ENCODE measurements around the gene YPEL3. TPM values are rescaled to one million over a fixed set of nuclear protein-coding genes. Genes with fewer than 3 reads are reported as not detected.

YPEL3 gene
- total RNA-seq, 1 donor from 2014 or later = 61.5 TPM

GRCh38 chr16:30082545-30083090 lies 13.4 kb downstream of the YPEL3 start:
- DNase-seq (ENCODE audit: missing footprints) (no peak), ATAC-seq (no peak)
- intact Hi-C loops (cut with DNase I) = no loop called here

- ATAC-seq (no peak), DNase-seq (ENCODE audit: missing footprints) (no peak)
- intact Hi-C loops (cut with DNase I) = no loop called here
Measured at GRCh38 chr16:30079480-30079879, 16.5 kb downstream of the YPEL3 start.

GRCh38 chr16:30078744-30079143 lies 17.3 kb downstream of the YPEL3 start:
- ATAC-seq (no peak), DNase-seq (ENCODE audit: missing footprints) (no peak)
- intact Hi-C loops (cut with DNase I) = no loop called here

- intact Hi-C loops (cut with DNase I) = loop anchor here (2.0 kb wide), 1 partner anchor 13 kb away; the partner anchor contains the start of gene TBX6
- no peak for DNase-seq (ENCODE audit: missing footprints)
Measured at GRCh38 chr16:30077656-30078055, 18.4 kb downstream of the YPEL3 start.

GRCh38 chr16:30076276-30076791 lies 19.7 kb downstream of the YPEL3 start:
- DNase-seq (ENCODE audit: missing footprints) (no peak), ATAC-seq (peak; percentile 15)
- intact Hi-C loops (cut with DNase I) = loop anchor here (2.0 kb wide), 1 partner anchor 14 kb away; the partner anchor contains the start of gene TBX6

More at GRCh38 chr16:30077656-30078055, 18.4 kb downstream of the YPEL3 start:
- ATAC-seq = no peak

GRCh38 chr16:30075503-30076275 lies 20.3 kb downstream of the YPEL3 start, which contains the start of gene PPP4C:
TSS of gene PPP4C (plus strand) at chr16:30075994. CDS start at chr16:30076378, 384 bp downstream.
- DNase-seq (ENCODE audit: missing footprints) (peak; percentile 97), ATAC-seq (peak; percentile 90)
- intact Hi-C loops (cut with DNase I) = loop anchor here (2.0 kb wide), 1 partner anchor 15 kb away; the partner anchor contains the start of gene TBX6

GRCh38 chr16:30070490-30070889 lies 25.5 kb downstream of the YPEL3 start:
- DNase-seq (ENCODE audit: missing footprints) (no peak), ATAC-seq (no peak)
- intact Hi-C loops (cut with DNase I) = no loop called here

- DNase-seq (ENCODE audit: missing footprints) = no peak
- intact Hi-C loops (cut with DNase I) = loop anchor here (5.0 kb wide), 1 partner anchor 263 kb away; the partner anchor contains the start of gene MAZ
- ATAC-seq = no peak
Measured at GRCh38 chr16:30069611-30070462, 26.2 kb downstream of the YPEL3 start.

- intact Hi-C loops (cut with DNase I) = loop anchor here (5.0 kb wide), 1 partner anchor 262 kb away; the partner anchor contains the start of gene MAZ
- no peak for DNase-seq (ENCODE audit: missing footprints)
- no peak for ATAC-seq
Measured at GRCh38 chr16:30068750-30069610, 27.0 kb downstream of the YPEL3 start.

GRCh38 chr16:30068333-30068732 lies 27.7 kb downstream of the YPEL3 start:
- ATAC-seq (no peak), DNase-seq (ENCODE audit: missing footprints) (no peak)
- intact Hi-C loops (cut with DNase I) = loop anchor here (5.0 kb wide), 1 partner anchor 261 kb away; the partner anchor contains the start of gene MAZ

GRCh38 chr16:30067584-30067916 lies 28.5 kb downstream of the YPEL3 start:
- ATAC-seq (no peak), DNase-seq (ENCODE audit: missing footprints) (no peak)
- intact Hi-C loops (cut with DNase I) = loop anchor here (5.0 kb wide), 1 partner anchor 260 kb away; the partner anchor contains the start of gene MAZ

- no peak for ATAC-seq
- DNase-seq (ENCODE audit: missing footprints) = no peak
- intact Hi-C loops (cut with DNase I) = loop anchor here (5.0 kb wide), 1 partner anchor 260 kb away; the partner anchor contains the start of gene MAZ
Measured at GRCh38 chr16:30066761-30067583, 29.0 kb downstream of the YPEL3 start.

- ATAC-seq = peak; percentile 0
- intact Hi-C loops (cut with DNase I) = loop anchor here (2.0 to 5.0 kb wide), 2 partner anchors 57 to 259 kb away; partner anchors contain the start of genes MAPK3 and MAZ
- DNase-seq (ENCODE audit: missing footprints) = peak; percentile 86
Measured at GRCh38 chr16:30065943-30066760, 29.9 kb downstream of the YPEL3 start.

GRCh38 chr16:30065102-30065942 lies 30.7 kb downstream of the YPEL3 start, which contains the start of gene ALDOA:
TSS of gene ALDOA (plus strand) at chr16:30065760. CDS start at chr16:30066898, 1,138 bp downstream.
- intact Hi-C loops (cut with DNase I) = loop anchor here (2.0 to 5.0 kb wide), 2 partner anchors 57 to 258 kb away; partner anchors contain the start of genes MAPK3 and MAZ
- peak; percentile 91 for ATAC-seq
- DNase-seq (ENCODE audit: missing footprints) = peak; percentile 99

GRCh38 chr16:30064729-30065101 lies 31.3 kb downstream of the YPEL3 start:
- ATAC-seq = peak; percentile 2
- intact Hi-C loops (cut with DNase I) = loop anchor here (2.0 to 5.0 kb wide), 2 partner anchors 58 to 257 kb away; partner anchors contain the start of genes MAPK3 and MAZ
- no peak for DNase-seq (ENCODE audit: missing footprints)
